GM12873 (cell line): ENCODE results near the gene LILRB1.

Experiments used
- CTCF ChIP-seq: IDR thresholded peaks from 2 replicates; pipeline ENCODE4 v1.5.1; 2012; ENCODE audit warnings: low read depth, mild to moderate bottlenecking, moderate library complexity, low read length, control low read depth; ENCODE audit not compliant: insufficient read depth; ENCODE audit errors: missing control alignments

The LILRB1 gene

GRCh38 chr19:54606891-54607784, 23.1 kb upstream of the LILRB1 start:
- TF ChIP-seq CTCF, result no peak

GRCh38 chr19:54607785-54608150, 22.5 kb upstream of the LILRB1 start:
- no peak for TF ChIP-seq CTCF

GRCh38 chr19:54608205-54608604, 22.1 kb upstream of the LILRB1 start:
- no peak for TF ChIP-seq CTCF

GRCh38 chr19:54608792-54609191, 21.5 kb upstream of the LILRB1 start:
- no peak for TF ChIP-seq CTCF

- TF ChIP-seq CTCF, result no peak
Measured at GRCh38 chr19:54609356-54609791, 20.9 kb upstream of the LILRB1 start.

- no peak for TF ChIP-seq CTCF
Measured at GRCh38 chr19:54612428-54612827, 17.9 kb upstream of the LILRB1 start.

- TF ChIP-seq CTCF, result no peak
Measured at GRCh38 chr19:54614726-54615125, 15.6 kb upstream of the LILRB1 start.
